Glomerular endothelial cell (primary cell): Measurements from ENCODE around the gene LRP1. TPM values are rescaled to one million over a fixed set of nuclear protein-coding genes. Genes with fewer than 3 reads are reported as not detected.

ENCODE experiments used
- DNase-seq: peaks from one replicate; pipeline ENCODE4 v3.0.0-alpha.2; 2011; ENCODE audit warnings: low read depth, low spot score; ENCODE audit errors: extremely low read depth
- total RNA-seq: library from RNA; depleted of rRNA; stranded (reverse); fragments of >200 nt; gene quantifications from 2 replicates; pipeline ENCODE4 v1.2.3, GENCODE V29; 2015

LRP1 gene
- total RNA-seq, 1 donor from 2014 or later, result 21.4 TPM

GRCh38 chr12:57230381-57231155 lies 102.3 kb downstream of the LRP1 start:
- no peak for DNase-seq

DNA sequence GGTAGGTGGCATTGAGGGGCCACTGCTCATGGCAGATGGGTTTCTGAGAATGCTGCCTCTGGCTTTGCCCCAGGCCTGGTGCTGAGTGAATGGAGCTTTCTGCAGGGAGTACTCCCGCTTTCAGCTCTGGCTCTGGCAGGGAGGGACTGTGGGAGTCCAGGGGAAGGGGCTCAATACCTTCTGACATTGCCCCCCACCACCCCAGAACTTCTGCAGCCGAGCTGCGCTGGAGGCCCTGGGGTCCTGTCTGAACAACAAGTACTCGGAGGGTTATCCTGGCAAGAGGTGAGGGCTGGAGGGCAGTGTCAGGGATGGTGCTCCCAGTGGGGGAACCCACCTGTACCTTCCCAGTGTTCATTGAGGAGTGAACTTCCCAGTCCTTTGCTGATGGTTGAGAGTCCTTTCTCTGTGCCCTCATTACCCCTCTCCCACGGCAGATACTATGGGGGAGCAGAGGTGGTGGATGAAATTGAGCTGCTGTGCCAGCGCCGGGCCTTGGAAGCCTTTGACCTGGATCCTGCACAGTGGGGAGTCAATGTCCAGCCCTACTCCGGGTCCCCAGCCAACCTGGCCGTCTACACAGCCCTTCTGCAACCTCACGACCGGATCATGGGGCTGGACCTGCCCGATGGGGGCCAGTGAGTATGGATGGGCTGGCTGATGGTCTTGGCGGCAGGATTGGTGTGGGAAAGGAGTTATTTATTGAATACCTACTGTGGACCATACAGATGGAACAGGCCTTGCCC lies 103.2 kb downstream of the LRP1 start:
- no peak for DNase-seq

GRCh38 chr12:57232156-57232756 lies 104.0 kb downstream of the LRP1 start:
- no peak for DNase-seq

GRCh38 chr12:57233357-57234232 lies 105.3 kb downstream of the LRP1 start:
- DNase-seq, result no peak

DNA sequence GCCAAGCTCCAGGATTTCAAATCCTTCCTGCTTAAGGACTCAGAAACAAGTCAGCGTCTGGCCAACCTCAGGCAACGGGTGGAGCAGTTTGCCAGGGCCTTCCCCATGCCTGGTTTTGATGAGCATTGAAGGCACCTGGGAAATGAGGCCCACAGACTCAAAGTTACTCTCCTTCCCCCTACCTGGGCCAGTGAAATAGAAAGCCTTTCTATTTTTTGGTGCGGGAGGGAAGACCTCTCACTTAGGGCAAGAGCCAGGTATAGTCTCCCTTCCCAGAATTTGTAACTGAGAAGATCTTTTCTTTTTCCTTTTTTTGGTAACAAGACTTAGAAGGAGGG lies 105.9 kb downstream of the LRP1 start:
- no peak for DNase-seq

DNA sequence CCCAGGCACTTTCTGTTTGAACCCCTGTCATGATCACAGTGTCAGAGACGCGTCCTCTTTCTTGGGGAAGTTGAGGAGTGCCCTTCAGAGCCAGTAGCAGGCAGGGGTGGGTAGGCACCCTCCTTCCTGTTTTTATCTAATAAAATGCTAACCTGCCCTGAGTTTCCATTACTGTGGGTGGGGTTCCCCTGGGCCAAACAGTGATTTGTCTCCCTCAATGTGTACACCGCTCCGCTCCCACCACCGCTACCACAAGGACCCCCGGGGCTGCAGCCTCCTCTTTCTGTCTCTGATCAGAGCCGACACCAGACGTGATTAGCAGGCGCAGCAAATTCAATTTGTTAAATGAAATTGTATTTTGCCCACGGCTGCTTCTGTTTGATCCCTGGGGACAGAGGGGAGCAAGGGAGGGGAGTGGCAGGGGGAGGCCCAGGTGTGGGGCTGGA lies 106.3 kb downstream of the LRP1 start:
- no peak for DNase-seq

- no peak for DNase-seq
These were observed 106.9 kb downstream of the LRP1 start for GRCh38 chr12:57235017-57235727.

DNA sequence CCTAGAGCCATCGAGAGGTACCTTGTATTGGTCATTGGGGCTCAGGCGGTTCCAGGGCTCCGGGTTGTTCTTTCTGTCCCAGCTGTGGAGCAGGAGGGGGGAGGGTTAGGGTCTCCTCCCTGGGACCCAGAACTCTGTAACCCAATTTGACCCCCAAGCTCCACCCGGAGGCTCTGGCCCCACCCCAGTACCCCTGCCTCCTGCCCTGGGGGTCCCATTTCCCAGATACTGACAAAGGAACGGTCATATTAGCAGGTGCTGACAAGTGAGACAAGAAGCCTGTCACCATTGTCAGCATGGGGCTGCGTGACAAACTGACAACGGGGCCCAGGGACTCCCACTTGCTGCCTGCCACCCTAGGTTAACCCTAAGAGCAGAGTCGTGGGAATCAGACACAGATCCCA lies 107.4 kb downstream of the LRP1 start:
- no peak for DNase-seq

- no peak for DNase-seq
These were observed 108.1 kb downstream of the LRP1 start for GRCh38 chr12:57236201-57236924.

DNA sequence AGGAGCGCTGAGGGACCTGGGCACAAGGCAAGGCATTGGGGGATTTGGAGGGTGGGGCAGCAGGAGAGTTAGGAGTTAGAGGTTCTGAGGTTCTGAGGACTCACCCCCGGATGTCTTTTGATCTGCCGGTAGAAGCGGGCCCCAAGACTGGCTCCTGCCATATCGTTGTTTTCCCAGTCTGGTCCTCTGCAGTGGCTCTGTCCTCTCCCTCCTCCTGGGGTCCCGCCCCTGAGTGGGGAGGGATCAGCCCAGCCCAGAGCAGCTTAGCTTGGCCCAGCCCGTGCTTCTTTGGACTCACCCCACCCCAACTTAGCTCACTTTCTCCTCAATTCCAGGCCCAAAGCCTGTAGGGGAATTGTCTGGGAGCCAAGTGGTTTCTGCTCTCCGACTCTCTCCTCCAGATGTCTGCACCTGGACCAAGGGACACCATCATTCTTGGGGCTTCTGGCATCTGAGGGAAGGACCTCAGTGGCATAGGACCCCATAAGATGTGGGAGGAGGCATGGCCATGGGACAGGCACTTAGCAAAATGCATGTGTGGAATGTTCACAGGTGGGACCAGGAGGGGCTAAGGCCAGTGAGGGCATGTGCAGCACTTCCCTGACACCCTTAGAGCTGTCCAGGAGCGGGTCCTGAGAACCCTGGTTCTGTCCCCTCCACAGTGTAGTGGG lies 108.8 kb downstream of the LRP1 start:
- DNase-seq, result no peak

GRCh38 chr12:57237596-57237931 lies 109.3 kb downstream of the LRP1 start:
- DNase-seq, result no peak

DNA sequence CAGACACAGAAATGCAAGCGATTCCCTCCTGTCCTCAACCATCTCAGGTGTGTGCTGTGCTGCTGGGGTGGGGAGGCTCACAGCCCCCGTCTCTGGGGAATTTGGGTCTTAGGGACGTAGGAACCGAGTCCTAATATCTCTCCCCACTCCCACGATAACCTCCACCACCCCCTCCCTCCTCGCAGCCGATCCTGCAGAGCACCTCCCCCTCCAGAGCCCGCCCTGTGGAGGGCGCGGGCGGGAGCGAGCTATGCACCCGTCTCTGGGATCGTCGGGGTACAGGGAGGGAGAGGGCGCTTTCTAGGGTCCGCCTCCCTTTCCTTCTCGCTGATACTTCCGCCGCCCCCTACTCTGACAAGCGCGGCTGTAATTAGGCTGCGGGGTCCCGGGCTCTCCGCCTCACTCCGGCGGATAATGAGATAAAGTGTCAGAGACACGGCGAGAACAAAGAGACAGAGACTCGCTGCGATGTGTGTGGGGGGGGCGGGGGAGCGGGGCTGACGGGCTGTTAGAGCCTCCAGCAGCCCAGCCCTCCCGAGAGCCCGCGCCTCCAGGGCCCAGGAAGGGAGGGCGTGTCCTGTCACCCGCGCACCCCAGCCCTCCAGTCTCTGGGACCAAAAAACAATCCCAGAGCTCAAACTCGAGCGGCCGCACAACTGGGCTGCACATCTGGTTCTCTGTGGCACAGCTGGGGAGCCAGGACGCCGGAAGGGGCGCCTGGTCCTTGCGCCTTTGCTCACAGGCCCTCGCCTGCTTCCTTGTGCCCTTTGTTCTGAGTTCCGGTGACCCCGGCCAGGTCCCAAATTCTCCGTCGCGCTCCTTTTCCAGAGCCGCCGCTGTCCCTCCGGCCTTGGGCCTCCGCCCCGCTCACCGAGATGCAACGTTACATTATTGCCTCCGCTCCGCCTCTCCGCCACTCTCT lies 109.9 kb downstream of the LRP1 start:
- no peak for DNase-seq

GRCh38 chr12:57238854-57239554 lies 110.7 kb downstream of the LRP1 start:
- no peak for DNase-seq

DNA sequence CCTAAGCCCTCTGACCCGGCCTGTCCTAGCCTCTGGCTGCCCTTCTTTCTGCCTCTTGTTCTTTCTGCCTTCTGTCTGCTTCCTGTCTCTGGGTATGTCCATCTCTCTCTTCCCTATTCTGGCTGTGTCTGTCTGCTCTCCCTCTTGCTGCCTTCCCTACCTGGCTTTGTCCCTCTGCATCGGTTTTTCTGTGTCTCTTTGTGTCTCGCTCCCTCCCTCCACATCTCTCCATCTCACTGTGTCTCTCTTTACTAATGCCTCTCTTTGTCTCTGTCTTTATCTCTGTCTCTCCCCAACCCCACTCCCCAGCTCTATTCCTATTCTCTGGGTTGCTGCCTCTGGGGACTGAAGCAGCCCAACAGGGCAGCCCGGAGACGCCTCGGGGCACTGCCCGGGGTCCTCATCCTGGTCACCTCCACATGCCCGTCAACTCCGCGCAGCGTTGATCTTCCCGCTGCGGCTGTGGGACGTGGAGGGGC lies 111.3 kb downstream of the LRP1 start:
- DNase-seq, result no peak

DNA sequence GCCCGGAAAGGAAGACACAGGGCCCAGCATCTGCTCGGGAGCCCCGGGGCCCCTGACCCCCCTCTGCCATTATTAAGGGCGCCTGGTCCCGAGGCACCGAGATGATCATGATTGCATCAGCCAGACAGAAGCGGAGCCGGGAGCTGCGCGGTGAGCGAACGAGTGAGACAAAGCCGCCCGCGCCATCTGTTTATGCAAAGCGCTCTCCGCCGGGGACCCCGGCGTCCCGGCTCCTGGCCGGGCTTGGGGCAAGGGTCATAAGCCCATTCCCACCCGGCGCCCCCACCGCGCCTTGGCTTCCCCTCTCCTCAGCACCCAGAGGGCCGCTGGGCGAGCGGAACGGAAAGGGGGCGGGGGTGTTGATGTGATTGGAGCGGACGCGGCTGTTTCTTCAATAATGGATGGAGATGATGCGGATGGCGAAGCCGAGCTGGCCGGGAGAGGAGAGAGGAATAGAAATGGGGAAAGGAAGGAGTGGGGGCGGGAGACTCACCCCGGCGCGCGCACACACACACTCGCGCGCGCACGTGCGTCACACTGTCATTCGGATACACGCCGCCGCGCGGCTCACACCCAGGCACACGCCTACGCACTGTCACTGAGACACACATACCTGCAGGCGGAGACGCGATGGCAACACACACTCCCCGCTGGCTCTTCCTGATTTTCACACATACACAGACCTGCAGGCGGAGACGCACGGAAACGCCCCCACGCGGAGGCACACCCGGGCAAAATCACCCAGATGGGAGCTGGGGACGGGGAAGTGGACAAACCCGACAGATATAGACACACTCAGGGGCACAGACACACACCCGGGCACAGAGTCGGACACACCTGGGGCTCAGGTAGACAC lies 112.0 kb downstream of the LRP1 start:
- no peak for DNase-seq

GRCh38 chr12:57240926-57241401 lies 112.7 kb downstream of the LRP1 start:
- DNase-seq, result no peak
